Type B pancreatic cell (in vitro differentiated cells): ENCODE results near the gene UBE2G1. TPM values are rescaled to one million over a fixed set of nuclear protein-coding genes. Genes with fewer than 3 reads are reported as not detected.
"Not testable (repeated sequence)": the region's sequence is repeated elsewhere in the genome, so short reads cannot be mapped to it uniquely, and the experiment has no call there.

Experiments
- DNase-seq: peaks from one replicate; pipeline ENCODE4 v3.0.0; 2021; ENCODE audit warnings: mixed read lengths; ENCODE audit not compliant: unreplicated experiment; ENCODE audit errors: extremely low spot score
- H3K27ac Mint-ChIP-seq: 2 replicates; pipeline ENCODE4 v1.8.0; 2021; ENCODE audit warnings: mild to moderate bottlenecking, mixed read lengths
- H3K27me3 Mint-ChIP-seq: 2 replicates; pipeline ENCODE4 v1.8.0; 2021; ENCODE audit warnings: mixed read lengths
- H3K36me3 Mint-ChIP-seq: 2 replicates; pipeline ENCODE4 v1.8.0; 2021; ENCODE audit warnings: mixed read lengths
- H3K4me1 Mint-ChIP-seq: one replicate; pipeline ENCODE4 v1.8.0; 2021; ENCODE audit warnings: mixed read lengths; ENCODE audit not compliant: unreplicated experiment
- H3K4me3 Mint-ChIP-seq: 2 replicates; pipeline ENCODE4 v1.8.0; 2021; ENCODE audit warnings: mild to moderate bottlenecking, mixed read lengths
- H3K9me3 Mint-ChIP-seq: 2 replicates; pipeline ENCODE4 v1.8.0; 2021; ENCODE audit warnings: mixed read lengths
- total RNA-seq: library from RNA; stranded (reverse); gene quantifications from 2 replicates; pipeline ENCODE4 v1.2.1, GENCODE V29; 2021; ENCODE audit warnings: low replicate concordance
- TF ChIP-seq, protein P1 (sequence below): fragments of 200-600 bp; sonication (generic); conservative IDR thresholded peaks from 2 replicates; pipeline ENCODE4 v1.5.0; 2021; ENCODE audit warnings: antibody characterized with exemption, mild to moderate bottlenecking

The UBE2G1 gene
- total RNA-seq, 1 donor from 2014 or later, result 77.7 TPM

- TF ChIP-seq, protein P1, sequence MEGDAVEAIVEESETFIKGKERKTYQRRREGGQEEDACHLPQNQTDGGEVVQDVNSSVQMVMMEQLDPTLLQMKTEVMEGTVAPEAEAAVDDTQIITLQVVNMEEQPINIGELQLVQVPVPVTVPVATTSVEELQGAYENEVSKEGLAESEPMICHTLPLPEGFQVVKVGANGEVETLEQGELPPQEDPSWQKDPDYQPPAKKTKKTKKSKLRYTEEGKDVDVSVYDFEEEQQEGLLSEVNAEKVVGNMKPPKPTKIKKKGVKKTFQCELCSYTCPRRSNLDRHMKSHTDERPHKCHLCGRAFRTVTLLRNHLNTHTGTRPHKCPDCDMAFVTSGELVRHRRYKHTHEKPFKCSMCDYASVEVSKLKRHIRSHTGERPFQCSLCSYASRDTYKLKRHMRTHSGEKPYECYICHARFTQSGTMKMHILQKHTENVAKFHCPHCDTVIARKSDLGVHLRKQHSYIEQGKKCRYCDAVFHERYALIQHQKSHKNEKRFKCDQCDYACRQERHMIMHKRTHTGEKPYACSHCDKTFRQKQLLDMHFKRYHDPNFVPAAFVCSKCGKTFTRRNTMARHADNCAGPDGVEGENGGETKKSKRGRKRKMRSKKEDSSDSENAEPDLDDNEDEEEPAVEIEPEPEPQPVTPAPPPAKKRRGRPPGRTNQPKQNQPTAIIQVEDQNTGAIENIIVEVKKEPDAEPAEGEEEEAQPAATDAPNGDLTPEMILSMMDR, result no peak
- H3K4me3 Mint-ChIP-seq, result no peak overlapping the region
- DNase-seq, result no peak
- peaks cover 8% of the 10 kb centered on the region for H3K36me3 Mint-ChIP-seq
- H3K27me3 Mint-ChIP-seq, result no peaks in the 10 kb centered on the region
- no peaks in the 10 kb centered on the region for H3K9me3 Mint-ChIP-seq
- H3K4me1 Mint-ChIP-seq, result peaks cover 16% of the 10 kb centered on the region
- H3K27ac Mint-ChIP-seq, result no peak overlapping the region
Observed at GRCh38 chr17:4368341-4368740, 1.9 kb upstream of the UBE2G1 start.

DNA sequence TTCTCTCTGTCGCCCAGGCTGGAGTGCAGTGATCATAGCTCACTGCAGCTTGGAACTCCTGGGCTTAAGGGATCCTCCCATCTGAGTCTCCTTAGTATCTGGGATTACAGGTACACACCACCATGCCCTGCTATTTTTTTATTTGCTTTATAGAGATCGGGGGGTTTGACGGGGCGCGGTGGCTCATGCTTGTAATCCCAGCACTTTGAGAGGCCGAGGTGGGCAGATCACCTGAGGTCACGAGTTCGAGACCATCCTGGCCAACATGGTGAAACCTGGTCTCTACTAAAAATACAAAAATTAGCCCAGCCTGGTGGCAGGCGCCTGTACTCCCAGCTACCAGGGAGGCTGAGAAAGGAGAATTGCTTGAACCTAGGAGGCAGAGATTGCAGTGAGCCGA is 702 bp upstream of the UBE2G1 start:
- H3K27me3 Mint-ChIP-seq, H3K9me3 Mint-ChIP-seq, DNase-seq: not testable (repeated sequence)
- Mint-ChIP-seq H3K27ac (peak overlapping the region; percentile 93), H3K4me3 (peak overlapping the region; percentile 93), H3K36me3 (peaks cover 14% of the 10 kb centered on the region), H3K4me1 (peaks cover 20% of the 10 kb centered on the region)

DNA sequence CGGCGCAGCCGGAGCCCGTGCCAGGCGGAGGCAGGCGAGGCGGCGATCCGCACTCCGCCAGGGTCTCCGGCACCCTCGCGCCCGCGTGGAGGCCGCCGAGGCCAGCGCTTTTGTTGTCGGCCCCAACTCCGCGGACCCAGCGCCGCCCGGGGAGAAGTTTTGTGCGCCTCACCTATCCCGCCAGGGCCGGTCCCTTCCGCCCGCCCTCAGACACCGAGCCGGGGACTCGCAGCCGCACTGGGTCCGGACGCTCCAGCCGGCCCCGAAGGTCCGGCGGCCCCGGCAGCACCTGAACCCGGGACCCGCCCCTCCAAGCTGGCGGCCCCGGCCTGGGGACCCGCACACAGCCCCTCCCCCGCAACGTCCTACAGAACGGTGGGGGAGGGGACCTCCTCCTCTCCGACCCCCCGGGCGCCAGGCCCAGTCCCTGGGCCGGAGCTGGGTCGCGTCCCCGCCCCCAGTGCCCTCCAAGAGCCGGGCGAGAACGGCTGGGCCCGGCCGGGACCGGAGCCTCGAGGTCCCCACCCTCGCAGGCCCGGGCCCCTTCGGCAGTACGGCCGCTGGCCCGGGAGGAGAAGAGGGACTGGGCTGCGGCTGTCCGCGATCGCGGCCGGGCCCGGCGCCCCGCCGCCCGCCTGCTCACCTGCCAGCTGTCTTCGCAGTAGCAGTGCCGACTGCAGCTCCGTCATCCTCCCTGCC is 698 bp downstream of the UBE2G1 start:
- Mint-ChIP-seq H3K9me3 (no peaks in the 10 kb centered on the region), H3K4me1 (peaks cover 22% of the 10 kb centered on the region), H3K27ac (no peak overlapping the region), H3K36me3 (peaks cover 16% of the 10 kb centered on the region), H3K4me3 (no peak overlapping the region), H3K27me3 (no peaks in the 10 kb centered on the region)
- peak; percentile 77 for DNase-seq
- TF ChIP-seq, protein P1, result no peak

DNA sequence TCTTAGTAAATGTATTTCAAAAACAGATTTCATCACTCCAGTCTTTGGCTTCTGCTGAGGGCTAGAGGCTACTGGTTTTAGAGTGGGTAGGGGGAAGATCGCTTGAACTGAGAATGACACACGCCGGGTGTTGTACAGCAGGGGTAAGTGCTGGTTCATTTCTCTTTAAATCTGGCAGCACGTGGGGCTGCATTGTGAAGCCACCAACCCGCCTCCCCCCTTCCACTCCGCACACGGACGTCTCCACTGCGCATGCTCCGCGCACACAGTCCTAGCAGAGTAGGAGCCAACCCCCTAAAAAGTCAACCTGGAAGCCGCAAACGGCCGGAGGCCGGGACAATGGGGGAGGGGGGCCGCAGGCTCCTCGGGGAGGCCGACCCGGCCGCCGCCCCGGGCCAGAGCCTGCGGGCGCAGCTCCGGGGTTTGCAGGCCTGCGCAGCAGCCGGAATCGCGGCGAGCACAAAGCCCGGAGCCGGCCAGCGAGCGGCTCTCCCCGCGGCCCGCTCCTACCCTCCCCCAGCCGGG is 1.3 kb downstream of the UBE2G1 start:
- Mint-ChIP-seq H3K36me3 (peaks cover 19% of the 10 kb centered on the region), H3K27me3 (no peaks in the 10 kb centered on the region), H3K4me3 (peak overlapping the region; percentile 97), H3K9me3 (no peaks in the 10 kb centered on the region), H3K27ac (peak overlapping the region; percentile 95), H3K4me1 (peaks cover 25% of the 10 kb centered on the region)
- TF ChIP-seq, protein P1, result no peak
- peak; percentile 89 for DNase-seq

DNA sequence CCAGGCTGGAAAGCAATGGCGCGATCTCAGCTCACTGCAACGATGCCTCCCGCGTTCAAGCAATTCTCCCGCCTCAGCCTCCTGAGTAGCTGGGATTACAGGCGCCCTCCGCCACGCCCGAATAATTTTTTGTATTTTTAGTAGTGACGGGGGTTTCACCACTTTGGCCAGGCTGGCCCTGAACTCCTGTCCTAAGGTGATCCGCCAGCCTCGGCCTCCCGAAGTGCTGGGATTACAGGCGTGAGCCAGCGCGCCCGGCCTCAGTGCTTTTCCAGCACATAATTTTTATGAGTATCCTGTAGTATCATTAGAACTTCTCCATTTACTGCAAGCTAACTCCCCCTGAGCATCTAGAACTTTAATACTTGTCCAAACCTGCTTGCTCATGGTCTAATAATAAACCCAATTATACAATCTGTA is 1.8 kb downstream of the UBE2G1 start:
- no peaks in the 10 kb centered on the region for H3K27me3 Mint-ChIP-seq
- H3K27ac Mint-ChIP-seq, result peak overlapping the region; percentile 95
- H3K36me3 Mint-ChIP-seq, result peaks cover 21% of the 10 kb centered on the region
- no peaks in the 10 kb centered on the region for H3K9me3 Mint-ChIP-seq
- H3K4me3 Mint-ChIP-seq, result peak overlapping the region; percentile 97
- TF ChIP-seq, protein P1, result no peak
- peaks cover 29% of the 10 kb centered on the region for H3K4me1 Mint-ChIP-seq
- no peak for DNase-seq

- no peak for DNase-seq
- Mint-ChIP-seq H3K27me3 (no peaks in the 10 kb centered on the region), H3K4me3 (peak overlapping the region; percentile 52), H3K27ac (peak overlapping the region; percentile 60), H3K4me1 (peaks cover 34% of the 10 kb centered on the region), H3K36me3 (peaks cover 29% of the 10 kb centered on the region), H3K9me3 (no peaks in the 10 kb centered on the region)
- TF ChIP-seq, protein P1, result no peak
Observed at GRCh38 chr17:4362141-4362540, 4.3 kb downstream of the UBE2G1 start.
